HT-29 (cell line): ENCODE data around the gene KIF3B. TPM values are rescaled to one million over a fixed set of nuclear protein-coding genes. Genes with fewer than 3 reads are reported as not detected.
"Not testable (repeated sequence)": the region's sequence is repeated elsewhere in the genome, so short reads cannot be mapped to it uniquely, and the experiment has no call there.

Experiments used
- DNase-seq: peaks from one replicate; pipeline ENCODE4 v3.0.0-alpha.2; 2015; ENCODE audit warnings: low spot score
- total RNA-seq: library from RNA; depleted of rRNA; stranded (reverse); fragments of >200 nt; shearing (Covaris generic); gene quantifications from 2 replicates; pipeline ENCODE4 v1.2.3, GENCODE V29; 2014; rRNA removed

The KIF3B gene
- total RNA-seq, 1 experiment from 2014 or later: 24.8 TPM

GRCh38 chr20:32383441-32383840 is 106.0 kb downstream of the KIF3B start:
- DNase-seq: not testable (repeated sequence)

Other genes starting within 250 kb of the KIF3B start
- gene HCK, start 225.4 kb upstream of the KIF3B start, total RNA-seq: not detected in 2 replicates
- 39.9 and 45.9 TPM in 2 replicates for gene TM9SF4, start 167.9 kb upstream of the KIF3B start, total RNA-seq
- 6.9 and 7.9 TPM in 2 replicates for gene PLAGL2, start 69.9 kb upstream of the KIF3B start, total RNA-seq
- gene POFUT1, start 69.8 kb upstream of the KIF3B start, total RNA-seq: 44.6 and 56.1 TPM in 2 replicates
- 74.3 and 74.9 TPM in 2 replicates for gene ASXL1, start 80.7 kb downstream of the KIF3B start, total RNA-seq